ENCODE data around the gene TSPEAR.

- TF ChIP-seq CTCF (IDR thresholded peaks at IDR 0.05 in 8 of 11, conservative IDR thresholded peaks at IDR 0.05 in 3 of 11), result no peak
- TF ChIP-seq POLR2A (IDR thresholded peaks at IDR 0.05), result no peak
- TF ChIP-seq POLR2AphosphoS5 (IDR thresholded peaks at IDR 0.05), result no peak
Observed at GRCh38 chr21:44527983-44528633, 183.3 kb downstream of the TSPEAR start.

All from spleen (tissue), 7 donors.